Measurements from ENCODE around the gene MRPL34. TPM values are rescaled to one million over a fixed set of nuclear protein-coding genes. Genes with fewer than 3 reads are reported as not detected.

Gene MRPL34
- total RNA-seq, 1 experiment from 2014 or later = 191 TPM

DNA sequence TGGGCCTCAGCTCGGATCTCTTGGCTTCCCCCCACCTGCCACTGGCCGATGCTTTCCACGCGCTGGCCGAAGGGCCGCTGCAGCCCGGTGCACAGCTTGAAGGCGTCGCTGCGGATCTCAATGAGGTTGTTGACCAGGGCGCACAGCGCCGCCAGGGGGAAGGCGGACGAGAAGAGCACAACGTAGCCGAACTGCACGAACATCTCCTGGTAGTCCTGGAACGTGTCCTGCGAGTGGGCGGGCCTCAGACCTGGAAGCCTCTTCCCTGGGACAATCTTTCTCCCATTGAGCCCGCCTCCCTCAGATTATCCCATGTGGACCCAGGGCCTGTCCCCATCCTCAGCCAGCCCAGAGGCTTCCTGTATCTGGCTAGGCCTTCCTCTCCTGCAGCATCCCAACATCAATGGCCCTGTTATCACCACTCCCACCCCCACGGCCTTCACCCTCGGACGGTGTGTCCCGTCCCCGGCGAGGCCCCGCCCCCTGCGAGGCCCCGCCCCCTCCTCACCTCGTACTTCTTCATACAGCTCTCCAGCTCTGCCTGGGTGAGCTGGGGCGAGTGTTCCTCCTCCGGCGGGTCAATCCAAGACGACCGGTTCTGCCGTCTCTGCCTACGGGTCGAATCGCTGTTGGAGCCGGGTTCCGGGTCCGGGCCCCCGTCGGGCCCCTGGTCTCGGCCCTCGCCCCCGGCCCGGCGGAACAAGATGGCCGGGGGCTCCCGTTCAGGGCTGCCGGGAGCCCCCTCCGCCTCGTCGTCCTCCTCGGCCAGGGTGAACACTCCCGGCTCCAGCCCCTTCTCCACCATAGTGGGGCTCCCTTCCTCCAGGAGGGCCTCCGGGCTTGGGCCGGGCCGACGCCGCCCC lies 22.2 kb downstream of the MRPL34 start:
- CTCF ChIA-PET = no interaction called here
- H3K36me3 ChIP-seq (ENCODE audit: low read depth, low read length) = peaks cover 2% of the 10 kb centered on the region
- H3K27me3 ChIP-seq (ENCODE audit: low read length) = no peaks in the 10 kb centered on the region
- POLR2A ChIA-PET (ENCODE audit: unreplicated experiment) = interaction anchor here (0.7 kb wide), 1 partner anchor 22 kb away, joined by 4 read pairs; the partner anchor contains the start of gene MRPL34
- no peak overlapping the region for H3K4me2 ChIP-seq (ENCODE audit: low read length)
- H2AFZ ChIP-seq (ENCODE audit: low read length) = no peak overlapping the region
- H3K27ac ChIP-seq (ENCODE audit: low read length) = no peak overlapping the region
- ATAC-seq (no peak), DNase-seq (no peak)
- intact Hi-C loops (cut with micrococcal nuclease) = no loop called here
- no peaks in the 10 kb centered on the region for H3K79me2 ChIP-seq (ENCODE audit: low read length)
- BruUV-seq (replicated peaks) = no TSS peak
- H3K9me2 ChIP-seq (replicated peaks; ENCODE audit: low read length) = no peaks in the 10 kb centered on the region
- no peak overlapping the region for H3K9ac ChIP-seq (ENCODE audit: low read length)
- no peaks in the 10 kb centered on the region for H4K20me1 ChIP-seq (ENCODE audit: low read length)
- TF ChIP-seq EZH2phosphoT487 (IDR thresholded peaks at IDR 0.05; ENCODE audit: borderline replicate concordance, low read length) (no peak), EZH2 (IDR thresholded peaks at IDR 0.05; ENCODE audit: low read length, unreplicated experiment) (no peak), CTCF (conservative IDR thresholded peaks at IDR 0.05; ENCODE audit: low read depth, low read length) (no peak)
- no peaks in the 10 kb centered on the region for H3K4me1 ChIP-seq (ENCODE audit: insufficient read depth, low read length)
- H3K9me3 ChIP-seq (ENCODE audit: low read length) = no peaks in the 10 kb centered on the region
- no peaks in the 10 kb centered on the region for H3F3A ChIP-seq (ENCODE audit: low read length, unreplicated experiment)
- H3K4me3 ChIP-seq (ENCODE audit: low read length) = no peak overlapping the region

DNA sequence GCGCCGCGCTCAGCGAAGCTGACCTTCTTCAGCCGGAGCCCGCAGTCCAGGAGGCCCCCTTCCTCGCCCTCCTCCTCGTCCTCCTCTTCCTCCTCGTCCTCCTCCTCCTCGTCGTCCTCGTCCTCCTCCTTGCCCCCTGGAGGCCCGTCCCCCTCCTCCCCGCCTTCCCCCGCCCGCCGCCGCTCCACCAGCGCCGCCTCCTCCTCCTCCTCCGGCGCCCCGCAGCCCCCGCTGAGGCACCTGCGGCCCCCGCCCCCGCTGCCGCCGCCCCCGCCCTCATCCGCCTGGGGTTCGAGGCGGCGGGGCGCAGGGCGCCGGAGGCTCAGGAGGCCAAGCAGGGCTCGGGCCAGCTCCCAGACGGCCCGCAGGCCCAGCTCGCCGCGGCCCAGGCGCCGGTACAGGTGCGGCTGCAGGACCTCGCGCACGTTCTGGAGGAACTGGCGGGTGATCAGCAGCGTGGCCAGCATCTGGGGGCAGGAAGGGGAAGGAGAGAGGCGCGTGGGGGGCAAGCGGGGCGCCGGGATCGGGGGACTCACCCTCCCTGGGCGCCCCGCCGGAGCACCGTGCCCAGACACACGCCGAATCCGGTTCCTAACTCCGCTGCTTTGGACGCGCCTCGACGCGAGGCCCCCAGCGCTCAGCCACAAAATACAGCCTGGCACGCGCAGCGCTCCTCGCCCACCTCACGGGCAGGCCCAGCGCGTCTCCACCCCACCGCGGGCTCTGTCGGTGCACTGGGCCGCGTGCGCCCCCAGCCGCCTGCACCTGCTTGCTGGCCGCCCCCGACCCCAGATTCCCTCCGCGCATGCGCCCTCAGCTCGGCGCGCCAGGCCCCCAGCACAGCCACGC lies 23.1 kb downstream of the MRPL34 start:
- no TSS peak for BruUV-seq (replicated peaks)
- POLR2A ChIA-PET (ENCODE audit: unreplicated experiment) = no interaction called here
- intact Hi-C loops (cut with micrococcal nuclease) = no loop called here
- no peak overlapping the region for H2AFZ ChIP-seq (ENCODE audit: low read length)
- no peaks in the 10 kb centered on the region for H3K79me2 ChIP-seq (ENCODE audit: low read length)
- CTCF ChIA-PET = no interaction called here
- no peak overlapping the region for H3K9ac ChIP-seq (ENCODE audit: low read length)
- H3K36me3 ChIP-seq (ENCODE audit: low read depth, low read length) = peaks cover 6% of the 10 kb centered on the region
- no peak for TF ChIP-seq EZH2phosphoT487 (IDR thresholded peaks at IDR 0.05; ENCODE audit: borderline replicate concordance, low read length)
- TF ChIP-seq CTCF (conservative IDR thresholded peaks at IDR 0.05; ENCODE audit: low read depth, low read length) = no peak
- TF ChIP-seq EZH2 (IDR thresholded peaks at IDR 0.05; ENCODE audit: low read length, unreplicated experiment) = no peak
- no peak overlapping the region for H3K4me3 ChIP-seq (ENCODE audit: low read length)
- H3F3A ChIP-seq (ENCODE audit: low read length, unreplicated experiment) = no peaks in the 10 kb centered on the region
- no peak for ATAC-seq
- H3K27me3 ChIP-seq (ENCODE audit: low read length) = no peaks in the 10 kb centered on the region
- no peaks in the 10 kb centered on the region; the same call in 1 of the 2 replicates for H3K4me1 ChIP-seq (ENCODE audit: insufficient read depth, low read length)
- H4K20me1 ChIP-seq (ENCODE audit: low read length) = no peaks in the 10 kb centered on the region
- no peaks in the 10 kb centered on the region for H3K9me3 ChIP-seq (ENCODE audit: low read length)
- no peak overlapping the region for H3K4me2 ChIP-seq (ENCODE audit: low read length)
- H3K9me2 ChIP-seq (replicated peaks; ENCODE audit: low read length) = no peaks in the 10 kb centered on the region
- no peak overlapping the region for H3K27ac ChIP-seq (ENCODE audit: low read length)
- DNase-seq = no peak
